ENCODE measurements around the gene NEGR1.

NEGR1 gene

DNA sequence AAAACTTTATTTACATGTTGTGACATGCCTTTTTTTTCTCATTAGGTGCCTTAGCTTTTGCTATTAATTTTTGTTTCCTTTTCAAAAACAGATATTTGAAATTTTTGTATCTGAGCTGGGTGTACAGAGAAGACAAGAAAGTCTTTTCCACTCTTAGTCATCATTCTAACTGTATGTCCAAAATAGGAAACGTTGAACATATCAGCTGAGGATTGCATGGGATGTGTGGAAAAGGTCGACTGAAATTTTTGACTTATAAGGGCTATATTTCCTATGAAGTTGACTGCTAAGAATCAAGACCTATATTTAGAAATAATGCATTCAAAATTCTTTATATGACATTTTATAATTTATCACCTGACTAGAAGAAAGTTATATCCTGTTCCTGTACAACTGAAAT is 931.5 kb downstream of the NEGR1 start:
- DNase-seq (ENCODE audit: low spot score), result no peak

DNA sequence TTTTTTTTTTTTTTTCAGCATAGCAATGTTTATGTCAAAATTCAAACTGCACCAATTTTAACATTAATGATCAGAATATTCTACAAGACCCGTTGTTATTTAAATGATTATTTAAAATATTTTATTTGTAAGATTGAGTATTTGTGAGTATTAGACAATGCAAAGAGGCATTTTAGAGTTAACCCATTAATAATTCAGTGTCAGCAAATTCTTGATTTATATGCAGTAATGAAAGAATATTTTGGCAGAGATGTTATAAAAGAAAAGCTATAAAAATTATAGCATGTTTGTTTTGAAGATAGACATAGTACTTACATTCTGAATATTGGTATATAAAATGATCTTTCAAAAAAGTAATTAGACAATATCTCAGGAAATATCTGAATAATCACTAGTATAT is 932.0 kb downstream of the NEGR1 start:
- no peak for DNase-seq (ENCODE audit: low spot score)
